Endothelial cell of umbilical vein (primary cell): ENCODE measurements around the gene MYT1. TPM values are rescaled to one million over a fixed set of nuclear protein-coding genes. Genes with fewer than 3 reads are reported as not detected.

Experiments
- BruUV-seq: library from RNA; stranded (reverse); fragments of 400-500 nt; replicated peaks from 2 replicates; lab custom pipeline; 2021; lab: Mats Ljungman, UMichigan
- CTCF ChIA-PET: fragments of 300-600, 350-600 bp; sonication (Branson Sonifier 250); formaldehyde crosslinking; loops from one replicate; lab custom pipeline; 2021; ENCODE audit warnings: antibody characterized with exemption, inconsistent platforms; lab: Charles Lee
- POLR2A ChIA-PET: fragments of 300-600, 350-600 bp; sonication (Branson Sonifier 250); formaldehyde crosslinking; loops from one replicate; lab custom pipeline; 2021; ENCODE audit warnings: antibody characterized with exemption, inconsistent platforms; lab: Charles Lee
- DNase-seq: peaks from one replicate; pipeline ENCODE4 v3.0.0-alpha.2; 2011; ENCODE audit warnings: low read depth, low spot score
- FAIRE-seq: peaks from 2 replicates; lab custom pipeline; 2011; peaks lifted over from hg19 to GRCh38; lab: Jason Lieb, UNC
- H2AFZ ChIP-seq: 2 replicates; pipeline ENCODE4 v1.6.0; 2012; ENCODE audit warnings: low read depth, low read length, control low read depth, inconsistent platforms
- H3K27ac ChIP-seq: 2 replicates; pipeline ENCODE4 v1.5.1; 2011; ENCODE audit warnings: low read depth, mild to moderate bottlenecking, control low read depth, low read length, moderate library complexity; ENCODE audit not compliant: insufficient read depth
- H3K27me3 ChIP-seq, 2 experiments: 2 replicates each; pipeline versions ENCODE4 v1.6.0 to v1.6.1; 2011; ENCODE audit warnings: low read length in 2 of 2, mixed read lengths in 1 of 2; ENCODE audit not compliant: control insufficient read depth in 2 of 2, insufficient read depth in 2 of 2
- H3K36me3 ChIP-seq, 2 experiments: 2 replicates in 1 of 2; 3 replicates in 1 of 2; pipeline ENCODE4 v1.5.1; 2011; ENCODE audit warnings: low read length in 2 of 2, mild to moderate bottlenecking in 1 of 2, moderate library complexity in 1 of 2; ENCODE audit not compliant: control insufficient read depth in 2 of 2, insufficient read depth in 2 of 2; ENCODE audit errors: extremely low read depth in 1 of 2
- H3K4me1 ChIP-seq: 3 replicates; pipeline ENCODE4 v1.5.1; 2011; ENCODE audit warnings: mild to moderate bottlenecking, low read length; ENCODE audit not compliant: control insufficient read depth, insufficient read depth; ENCODE audit errors: extremely low read depth
- H3K4me2 ChIP-seq: 2 replicates; pipeline ENCODE4 v1.6.1; 2011; ENCODE audit warnings: low read length, control low read depth, mixed read lengths; ENCODE audit not compliant: insufficient read depth
- H3K4me3 ChIP-seq, 3 experiments: fragments of 200-600 bp in 1 of 3; sonication (generic), shearing (Covaris generic) in 1 of 3; replicated peaks in 1 of 3; 2 replicates each; pipeline ENCODE4 v1.5.1; 2011 to 2016; ENCODE audit warnings: control low read depth in 3 of 3, low read length in 3 of 3, mild to moderate bottlenecking in 2 of 3, inconsistent platforms in 1 of 3, low read depth in 1 of 3, moderate library complexity in 1 of 3; ENCODE audit not compliant: insufficient read depth in 1 of 3
- H3K79me2 ChIP-seq: 2 replicates; pipeline ENCODE4 v1.6.0; 2012; ENCODE audit warnings: low read length, inconsistent platforms; ENCODE audit not compliant: control insufficient read depth, insufficient read depth
- H3K9ac ChIP-seq: replicated peaks from 2 replicates; pipeline ENCODE3; 2011; ENCODE audit warnings: low read length, control low read depth; ENCODE audit not compliant: insufficient read depth; ENCODE audit errors: extremely low read depth
- H3K9me1 ChIP-seq: replicated peaks from 3 replicates; pipeline ENCODE4 v1.6.0; 2011; ENCODE audit warnings: mild to moderate bottlenecking, low read length; ENCODE audit not compliant: control insufficient read depth, insufficient read depth; ENCODE audit errors: extremely low read depth
- H3K9me3 ChIP-seq: replicated peaks from 2 replicates; pipeline ENCODE4 v1.5.1; 2012; ENCODE audit warnings: low read length, inconsistent platforms; ENCODE audit not compliant: control insufficient read depth, insufficient read depth
- H4K20me1 ChIP-seq: replicated peaks from 2 replicates; pipeline ENCODE3; 2011; ENCODE audit warnings: mild to moderate bottlenecking, low read length; ENCODE audit not compliant: control insufficient read depth, insufficient read depth; ENCODE audit errors: extremely low read depth
- CTCF ChIP-seq, 2 donors: IDR thresholded peaks; 1 replicate in 1 of 2; 2 replicates in 1 of 2; pipeline ENCODE4 v1.5.1; 2011; ENCODE audit warnings: low read length in 2 of 2, mild to moderate bottlenecking in 2 of 2, moderate library complexity in 2 of 2, control low read depth in 1 of 2, inconsistent platforms in 1 of 2, low read depth in 1 of 2; ENCODE audit not compliant: insufficient read depth in 1 of 2; ENCODE audit errors: extremely low read depth in 1 of 2
- EZH2 ChIP-seq: IDR thresholded peaks from 2 replicates; pipeline ENCODE4 v1.6.1; 2012; ENCODE audit warnings: borderline replicate concordance, low read depth, mild to moderate bottlenecking, moderate library complexity, low read length, inconsistent platforms; ENCODE audit not compliant: severe bottlenecking
- FOS ChIP-seq: IDR thresholded peaks from 2 replicates; pipeline ENCODE4 v1.6.1; 2011; ENCODE audit warnings: mild to moderate bottlenecking, low read length, moderate library complexity, borderline replicate concordance; ENCODE audit not compliant: insufficient read depth
- GATA2 ChIP-seq: IDR thresholded peaks from 2 replicates; pipeline ENCODE4 v1.7.0; 2011; ENCODE audit warnings: low read depth, mild to moderate bottlenecking, moderate library complexity, mixed read lengths, low read length; ENCODE audit not compliant: insufficient read length, insufficient read depth
- JUN ChIP-seq: IDR thresholded peaks from 2 replicates; pipeline ENCODE4 v1.6.1; 2011; ENCODE audit warnings: borderline replicate concordance, low read depth; ENCODE audit not compliant: insufficient read length, insufficient read depth
- MAX ChIP-seq: IDR thresholded peaks from 2 replicates; pipeline ENCODE4 v1.6.1; 2011; ENCODE audit not compliant: insufficient read depth, insufficient read length
- MYC ChIP-seq: IDR thresholded peaks from one replicate; pipeline ENCODE4 v1.6.1; 2011; ENCODE audit warnings: mild to moderate bottlenecking, low read depth, low read length
- POLR2A ChIP-seq: IDR thresholded peaks from 2 replicates; pipeline ENCODE4 v1.6.1; 2012; ENCODE audit warnings: low read depth, mild to moderate bottlenecking, control low read depth, low read length
- POLR2AphosphoS5 ChIP-seq: IDR thresholded peaks from 2 replicates; pipeline ENCODE4 v1.6.1; 2012; ENCODE audit warnings: low read depth, mild to moderate bottlenecking, control low read depth, low read length, moderate library complexity; ENCODE audit not compliant: insufficient read depth
- dilution Hi-C: fragments of 300-500 bp; cut with MboI; formaldehyde crosslinking; loops from one replicate; pipeline ENCODE4 v1.15.0; 2019; ENCODE audit warnings: low sequenced_read_pairs; ENCODE audit not compliant: extremely low pct_ligation_motif_present
- intact Hi-C: fragments of 100-400 bp; cut with micrococcal nuclease; formaldehyde crosslinking; loops from one replicate; pipeline ENCODE4 v1.10.0; 2022
- polyA plus RNA-seq, 4 experiments: library from polyadenylated mRNA; depleted of rRNA in 3 of 4; stranded (reverse) in 3 of 4; unstranded in 1 of 4; fragments of >200 nt; gene quantifications; 2 replicates each; pipeline versions ENCODE4 v1.2.1 to v1.2.3, GENCODE V29; 2011 to 2012; ENCODE audit warnings: missing spikeins in 1 of 4
- total RNA-seq: library from RNA; stranded (reverse); gene quantifications from 2 replicates; pipeline ENCODE4 v1.2.3, GENCODE V29; 2021

The MYT1 gene
- total and polyA plus RNA-seq, 2 donors (not counting 3 experiments of a cell fraction or from before 2014, with no cell fraction given): not detected

DNA sequence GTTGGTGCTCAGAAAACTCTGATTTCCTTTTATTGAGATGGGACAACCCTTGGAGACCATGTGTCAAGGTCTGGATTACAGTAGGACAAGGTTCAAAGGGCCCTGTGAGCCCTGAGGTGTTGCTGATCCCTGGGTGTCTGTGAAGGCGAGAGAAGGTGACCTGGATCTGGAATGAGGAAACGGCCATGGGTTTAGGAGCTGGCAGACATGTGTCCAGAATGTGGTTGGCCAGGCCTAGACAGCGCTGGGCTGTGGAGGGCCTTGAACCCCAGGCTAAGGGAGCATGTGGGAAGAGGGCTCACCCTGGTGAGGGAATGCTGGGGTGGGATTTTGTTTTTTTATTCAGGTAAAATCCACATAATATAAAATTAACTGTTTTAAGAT lies 116.2 kb downstream of the MYT1 start:
- ChIA-PET CTCF (no interaction called here), POLR2A (no interaction called here)
- no peaks in the 10 kb centered on the region for H3K79me2 ChIP-seq
- no peak overlapping the region for H3K4me3 ChIP-seq
- intact Hi-C loops (no loop called here), dilution Hi-C loops (no loop called here)
- no peaks in the 10 kb centered on the region for H3K4me1 ChIP-seq
- FAIRE-seq (no peak), DNase-seq (no peak)
- BruUV-seq: no TSS peak
- no peaks in the 10 kb centered on the region for H3K9me1 ChIP-seq
- H3K9ac ChIP-seq: no peak overlapping the region
- no peak overlapping the region for H3K27ac ChIP-seq
- no peak overlapping the region for H2AFZ ChIP-seq
- TF ChIP-seq MYC: no peak
- TF ChIP-seq FOS: no peak
- no peak for TF ChIP-seq MAX
- no peak for TF ChIP-seq EZH2
- TF ChIP-seq POLR2AphosphoS5: no peak
- TF ChIP-seq GATA2: no peak
- no peak for TF ChIP-seq POLR2A
- no peak for TF ChIP-seq CTCF (IDR thresholded peaks at IDR 0.05; ENCODE audit: extremely low read depth in 1 of 2, insufficient read depth in 1 of 2, low read depth in 1 of 2, low read length in 2 of 2)
- TF ChIP-seq JUN: no peak
- no peaks in the 10 kb centered on the region for H4K20me1 ChIP-seq
- no peaks in the 10 kb centered on the region for H3K27me3 ChIP-seq
- H3K9me3 ChIP-seq: no peaks in the 10 kb centered on the region
- H3K4me2 ChIP-seq: no peak overlapping the region
- no peaks in the 10 kb centered on the region for H3K36me3 ChIP-seq
